Activated CD4-positive, alpha-beta memory T cell treated with anti-CD3 and anti-CD28 coated beads, Interleukin-2, amount 10 ng/mL, durations not matched to agents 7 days and 5 days (primary cell): ENCODE data around the gene PCDHGA1. TPM values are rescaled to one million over a fixed set of nuclear protein-coding genes. Genes with fewer than 3 reads are reported as not detected.

Experiments used
- CTCF ChIA-PET: fragments of 350-600 bp; sonication (Branson Sonifier 250); formaldehyde crosslinking; loops from one replicate; lab custom pipeline; 2021; ENCODE audit warnings: antibody characterized with exemption, inconsistent platforms; lab: Charles Lee
- POLR2A ChIA-PET: fragments of 350-600 bp; sonication (Branson Sonifier 250); formaldehyde crosslinking; loops from one replicate; lab custom pipeline; 2021; ENCODE audit warnings: antibody characterized with exemption; lab: Charles Lee
- DNase-seq: peaks from one replicate; pipeline ENCODE4 v3.0.0-alpha.2; 2020
- H3K27ac Mint-ChIP-seq: one replicate; pipeline ENCODE4 v1.8.0; 2021; ENCODE audit warnings: mild to moderate bottlenecking, mixed read lengths
- H3K27me3 Mint-ChIP-seq: one replicate; pipeline ENCODE4 v1.8.0; 2021; ENCODE audit warnings: mixed read lengths
- H3K36me3 Mint-ChIP-seq: one replicate; pipeline ENCODE4 v1.8.0; 2021; ENCODE audit warnings: low read depth, mixed read lengths
- H3K4me1 Mint-ChIP-seq: one replicate; pipeline ENCODE4 v1.8.0; 2021; ENCODE audit warnings: mixed read lengths
- H3K4me3 Mint-ChIP-seq: one replicate; pipeline ENCODE4 v1.8.0; 2021; ENCODE audit warnings: mild to moderate bottlenecking, mixed read lengths
- H3K9me3 Mint-ChIP-seq: one replicate; pipeline ENCODE4 v1.8.0; 2021; ENCODE audit warnings: mixed read lengths
- total RNA-seq, 2 experiments: library from RNA; stranded (reverse); gene quantifications; one replicate each; pipeline ENCODE4 v1.2.3, GENCODE V29; 2021

PCDHGA1 gene
- total RNA-seq, 2 experiments from 2014 or later, result 0.05 TPM; not detected in 1

DNA sequence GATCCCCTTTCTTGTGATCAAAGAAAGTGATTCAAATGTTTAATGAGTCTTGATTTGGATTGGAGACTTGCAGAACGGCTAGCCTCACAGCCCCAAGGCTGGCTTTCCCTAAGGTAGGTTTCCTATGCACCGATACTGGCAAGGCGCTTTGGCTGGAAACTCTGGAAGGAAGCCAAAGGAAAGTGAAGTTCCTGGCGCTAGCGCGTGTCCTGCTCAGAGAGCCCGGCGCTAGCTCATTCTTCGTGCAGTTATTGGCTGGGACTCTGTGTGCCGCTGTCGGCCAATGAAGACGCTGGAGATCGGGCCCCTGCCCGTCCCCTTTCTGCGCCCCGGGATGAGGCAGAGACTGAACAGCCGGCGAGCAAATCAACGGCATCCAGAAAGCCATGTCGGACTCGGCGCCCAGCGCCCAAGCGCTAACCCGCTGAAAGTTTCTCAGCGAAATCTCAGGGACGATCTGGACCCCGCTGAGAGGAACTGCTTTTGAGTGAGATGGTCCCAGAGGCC lies 145.4 kb downstream of the PCDHGA1 start, which contains the start of gene PCDHGC3:
PCDHGC3 (plus strand) TSS at position 342 of the 507 bp plus-strand sequence; CDS start at position 493, 151 bp downstream.
- Mint-ChIP-seq H3K27ac (peak within 1 kb of the TSS; percentile 18), H3K4me3 (peak within 1 kb of the TSS; percentile 66), H3K9me3 (no peaks in the 10 kb centered on the region), H3K4me1 (peaks cover 23% of the 10 kb centered on the region), H3K36me3 (peaks cover 4% of the 10 kb centered on the region), H3K27me3 (peaks cover 64% of the 10 kb centered on the region)
- DNase-seq, result no peak
- POLR2A ChIA-PET, result interaction anchor here (1.4 kb wide), 1 partner anchor 18 kb away, joined by 3 read pairs; no protein-coding TSS in a partner anchor
- CTCF ChIA-PET, result interaction anchor here (0.6 to 0.8 kb wide), 2 partner anchors 9 to 99 kb away, joined by 3 to 4 read pairs; no protein-coding TSS in a partner anchor

GRCh38 chr5:141476132-141476911 lies 146.0 kb downstream of the PCDHGA1 start:
- no peak for DNase-seq
- CTCF ChIA-PET, result interaction anchor here (0.7 to 1.0 kb wide), 3 partner anchors 10 to 156 kb away, joined by 3 to 6 read pairs (median 3); partner anchors contain the start of gene PCDHGA12
- H3K4me1 Mint-ChIP-seq, result peaks cover 23% of the 10 kb centered on the region
- POLR2A ChIA-PET, result interaction anchor here (1.4 kb wide), 1 partner anchor 17 kb away, joined by 3 read pairs; no protein-coding TSS in a partner anchor
- no peaks in the 10 kb centered on the region for H3K9me3 Mint-ChIP-seq
- H3K27me3 Mint-ChIP-seq, result peaks cover 70% of the 10 kb centered on the region
- H3K4me3 Mint-ChIP-seq, result peak overlapping the region; percentile 66
- peaks cover 4% of the 10 kb centered on the region for H3K36me3 Mint-ChIP-seq
- H3K27ac Mint-ChIP-seq, result peak overlapping the region; percentile 18

- H3K36me3 Mint-ChIP-seq, result peaks cover 4% of the 10 kb centered on the region
- POLR2A ChIA-PET, result no interaction called here
- peaks cover 71% of the 10 kb centered on the region for H3K27me3 Mint-ChIP-seq
- no peaks in the 10 kb centered on the region for H3K9me3 Mint-ChIP-seq
- peaks cover 23% of the 10 kb centered on the region for H3K4me1 Mint-ChIP-seq
- no peak for DNase-seq
- H3K4me3 Mint-ChIP-seq, result peak overlapping the region; percentile 66
- no peak overlapping the region for H3K27ac Mint-ChIP-seq
- CTCF ChIA-PET, result interaction anchor here (1.0 kb wide), 1 partner anchor 157 kb away, joined by 3 read pairs; no protein-coding TSS in a partner anchor
Observed at GRCh38 chr5:141477044-141477575, 146.8 kb downstream of the PCDHGA1 start.

GRCh38 chr5:141477815-141478214 lies 147.5 kb downstream of the PCDHGA1 start:
- no peaks in the 10 kb centered on the region for H3K9me3 Mint-ChIP-seq
- no peak overlapping the region for H3K4me3 Mint-ChIP-seq
- H3K36me3 Mint-ChIP-seq, result peaks cover 4% of the 10 kb centered on the region
- peaks cover 75% of the 10 kb centered on the region for H3K27me3 Mint-ChIP-seq
- ChIA-PET CTCF (no interaction called here), POLR2A (no interaction called here)
- no peak for DNase-seq
- peaks cover 23% of the 10 kb centered on the region for H3K4me1 Mint-ChIP-seq
- H3K27ac Mint-ChIP-seq, result no peak overlapping the region

DNA sequence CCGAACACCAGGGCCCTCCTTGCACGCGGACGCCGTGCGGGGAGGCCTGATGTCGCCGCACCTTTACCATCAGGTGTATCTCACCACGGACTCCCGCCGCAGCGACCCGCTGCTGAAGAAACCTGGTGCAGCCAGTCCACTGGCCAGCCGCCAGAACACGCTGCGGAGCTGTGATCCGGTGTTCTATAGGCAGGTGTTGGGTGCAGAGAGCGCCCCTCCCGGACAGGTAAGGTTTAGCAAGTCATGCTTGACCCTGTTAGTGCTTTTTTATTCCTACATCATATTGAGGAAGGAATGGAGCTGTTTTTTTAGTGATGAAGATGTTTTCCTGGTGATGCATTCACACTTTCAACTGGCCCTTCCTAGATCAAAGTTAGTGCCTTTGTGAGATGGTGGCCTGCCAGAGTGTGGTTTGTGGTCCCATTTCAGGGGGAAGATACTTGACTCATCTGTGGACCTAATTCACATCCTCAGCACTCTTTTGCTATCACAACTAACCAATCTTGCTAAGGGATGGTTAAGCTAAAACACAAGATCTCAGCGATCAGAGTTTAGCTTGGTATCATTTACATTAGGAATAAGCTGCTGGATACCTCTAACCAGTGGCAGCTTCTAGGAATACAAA lies 148.1 kb downstream of the PCDHGA1 start:
- ChIA-PET POLR2A (no interaction called here), CTCF (interaction anchor here (1.0 kb wide), 2 partner anchors 33 to 37 kb away, joined by 3 to 4 read pairs; no protein-coding TSS in a partner anchor)
- no peak for DNase-seq
- no peak overlapping the region for H3K27ac Mint-ChIP-seq
- H3K9me3 Mint-ChIP-seq, result no peaks in the 10 kb centered on the region
- peaks cover 4% of the 10 kb centered on the region for H3K36me3 Mint-ChIP-seq
- no peak overlapping the region for H3K4me3 Mint-ChIP-seq
- H3K4me1 Mint-ChIP-seq, result peaks cover 23% of the 10 kb centered on the region
- H3K27me3 Mint-ChIP-seq, result peaks cover 80% of the 10 kb centered on the region

DNA sequence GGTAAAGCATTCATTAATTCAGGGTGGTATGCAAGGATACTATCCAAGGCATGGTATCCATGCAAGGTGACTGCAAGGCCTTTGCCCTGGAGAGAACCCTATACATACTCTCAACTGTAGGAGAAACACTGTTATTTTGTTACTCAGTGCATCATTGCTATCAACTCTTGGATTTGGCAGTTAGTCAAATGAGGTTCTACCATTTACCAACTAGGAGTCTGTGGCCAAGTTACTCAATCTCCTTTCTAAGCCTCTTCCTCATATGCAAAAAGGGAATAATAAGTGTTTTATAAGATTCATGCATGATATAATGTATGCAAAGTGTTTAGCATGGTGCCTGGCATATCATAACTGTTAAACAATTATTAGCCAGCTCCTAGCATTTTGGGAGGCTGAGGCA lies 149.5 kb downstream of the PCDHGA1 start:
- Mint-ChIP-seq H3K27me3 (peaks cover 83% of the 10 kb centered on the region), H3K4me3 (no peak overlapping the region), H3K36me3 (peaks cover 4% of the 10 kb centered on the region), H3K4me1 (peaks cover 23% of the 10 kb centered on the region), H3K27ac (no peak overlapping the region), H3K9me3 (no peaks in the 10 kb centered on the region)
- DNase-seq, result no peak
- CTCF ChIA-PET, result interaction anchor here (1.2 kb wide), 1 partner anchor 59 kb away, joined by 3 read pairs; the partner anchor contains the start of gene PCDHGA11
- POLR2A ChIA-PET, result no interaction called here

DNA sequence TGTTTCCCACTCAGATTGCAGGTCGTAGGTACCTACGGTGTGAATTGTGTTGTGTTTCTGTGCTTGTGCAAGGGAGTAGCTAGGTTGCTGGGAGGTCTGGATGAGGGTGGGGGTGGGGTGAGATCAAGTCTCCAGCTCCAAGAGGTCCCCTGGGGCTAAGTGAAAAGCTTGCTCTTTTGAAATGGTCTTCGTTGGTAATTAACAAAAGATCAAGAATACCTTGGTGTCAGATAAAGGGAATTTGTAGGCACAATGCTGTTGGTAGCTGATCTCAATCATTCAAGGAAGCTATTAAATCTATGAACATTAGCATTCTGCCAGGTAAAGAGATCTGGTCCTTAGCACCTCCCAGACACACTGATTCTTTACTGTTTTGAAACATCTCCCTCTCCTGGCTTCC lies 153.6 kb downstream of the PCDHGA1 start:
- no peak for DNase-seq
- no peak overlapping the region for H3K4me3 Mint-ChIP-seq
- H3K27me3 Mint-ChIP-seq, result peaks cover 77% of the 10 kb centered on the region
- H3K4me1 Mint-ChIP-seq, result no peaks in the 10 kb centered on the region
- H3K36me3 Mint-ChIP-seq, result no peaks in the 10 kb centered on the region
- ChIA-PET CTCF (interaction anchor here (0.7 to 1.4 kb wide), 3 partner anchors 29 to 114 kb away, joined by 3 to 6 read pairs (median 3); partner anchors contain the start of genes PCDHGA12 and PCDHGB3), POLR2A (interaction anchor here (1.0 kb wide), 1 partner anchor 27 kb away, joined by 3 read pairs; no protein-coding TSS in a partner anchor)
- H3K9me3 Mint-ChIP-seq, result no peaks in the 10 kb centered on the region
- H3K27ac Mint-ChIP-seq, result no peak overlapping the region

DNA sequence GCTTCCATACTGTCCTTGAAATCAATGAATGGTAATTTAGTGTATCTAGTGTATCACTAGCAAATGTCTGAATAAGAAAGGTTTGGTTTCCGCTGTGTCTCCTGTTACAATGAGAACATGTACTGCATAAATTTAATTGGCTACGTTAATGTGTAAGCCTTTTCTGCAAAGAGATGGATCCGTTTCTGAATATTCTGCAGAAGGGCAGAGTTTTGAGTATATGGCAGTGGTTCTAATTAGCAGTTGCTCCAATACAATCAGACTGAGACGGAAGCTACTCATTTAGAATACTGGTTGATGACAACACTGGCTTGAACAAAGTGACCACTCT lies 154.0 kb downstream of the PCDHGA1 start:
- H3K36me3 Mint-ChIP-seq, result no peaks in the 10 kb centered on the region
- ChIA-PET CTCF (interaction anchor here (0.7 to 1.4 kb wide), 3 partner anchors 28 to 114 kb away, joined by 3 to 6 read pairs (median 3); partner anchors contain the start of genes PCDHGA12 and PCDHGB3), POLR2A (interaction anchor here (1.0 kb wide), 1 partner anchor 26 kb away, joined by 3 read pairs; no protein-coding TSS in a partner anchor)
- no peaks in the 10 kb centered on the region for H3K9me3 Mint-ChIP-seq
- DNase-seq, result no peak
- no peaks in the 10 kb centered on the region for H3K4me1 Mint-ChIP-seq
- H3K27ac Mint-ChIP-seq, result no peak overlapping the region
- no peak overlapping the region for H3K4me3 Mint-ChIP-seq
- H3K27me3 Mint-ChIP-seq, result peaks cover 78% of the 10 kb centered on the region

GRCh38 chr5:141484641-141485311 lies 154.5 kb downstream of the PCDHGA1 start, which contains the start of gene PCDHGC4:
PCDHGC4 (plus strand) TSS chr5:141485030; CDS start chr5:141485174, 144 bp downstream.
- DNase-seq, result no peak
- no peak within 1 kb of the TSS for H3K4me3 Mint-ChIP-seq
- H3K27me3 Mint-ChIP-seq, result peaks cover 76% of the 10 kb centered on the region
- no peaks in the 10 kb centered on the region for H3K36me3 Mint-ChIP-seq
- no peaks in the 10 kb centered on the region for H3K4me1 Mint-ChIP-seq
- H3K27ac Mint-ChIP-seq, result no peak within 1 kb of the TSS
- ChIA-PET POLR2A (interaction anchor here (1.0 kb wide), 1 partner anchor 26 kb away, joined by 3 read pairs; no protein-coding TSS in a partner anchor), CTCF (interaction anchor here (0.7 to 1.4 kb wide), 3 partner anchors 28 to 115 kb away, joined by 3 to 6 read pairs (median 3); partner anchors contain the start of genes PCDHGA12 and PCDHGB3)
- no peaks in the 10 kb centered on the region for H3K9me3 Mint-ChIP-seq

- ChIA-PET CTCF (no interaction called here), POLR2A (no interaction called here)
- H3K4me1 Mint-ChIP-seq, result no peaks in the 10 kb centered on the region
- H3K27me3 Mint-ChIP-seq, result peaks cover 78% of the 10 kb centered on the region
- no peaks in the 10 kb centered on the region for H3K9me3 Mint-ChIP-seq
- H3K27ac Mint-ChIP-seq, result no peak overlapping the region
- no peak overlapping the region for H3K4me3 Mint-ChIP-seq
- DNase-seq, result no peak
- no peaks in the 10 kb centered on the region for H3K36me3 Mint-ChIP-seq
Observed at GRCh38 chr5:141485321-141486055, 155.2 kb downstream of the PCDHGA1 start.

DNA sequence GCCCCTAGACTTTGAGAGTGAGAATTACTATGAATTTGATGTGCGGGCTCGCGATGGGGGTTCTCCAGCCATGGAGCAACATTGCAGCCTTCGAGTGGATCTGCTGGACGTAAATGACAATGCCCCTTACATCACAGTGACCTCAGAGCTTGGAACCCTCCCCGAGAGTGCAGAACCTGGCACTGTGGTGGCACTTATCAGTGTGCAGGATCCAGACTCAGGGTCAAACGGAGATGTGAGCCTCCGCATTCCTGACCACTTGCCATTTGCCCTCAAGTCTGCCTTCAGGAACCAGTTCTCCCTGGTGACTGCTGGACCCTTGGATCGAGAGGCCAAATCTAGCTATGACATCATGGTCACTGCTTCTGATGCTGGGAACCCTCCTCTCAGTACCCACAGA lies 155.8 kb downstream of the PCDHGA1 start:
- ChIA-PET POLR2A (no interaction called here), CTCF (no interaction called here)
- DNase-seq, result no peak
- no peaks in the 10 kb centered on the region for H3K9me3 Mint-ChIP-seq
- no peak overlapping the region for H3K27ac Mint-ChIP-seq
- H3K27me3 Mint-ChIP-seq, result peaks cover 78% of the 10 kb centered on the region
- H3K4me3 Mint-ChIP-seq, result no peak overlapping the region
- H3K36me3 Mint-ChIP-seq, result no peaks in the 10 kb centered on the region
- no peaks in the 10 kb centered on the region for H3K4me1 Mint-ChIP-seq
